ENCODE results near the gene ZC3H7B. TPM values are rescaled to one million over a fixed set of nuclear protein-coding genes. Genes with fewer than 3 reads are reported as not detected.

The ZC3H7B gene
- total and polyA plus RNA-seq, 2 donors (not counting 3 experiments of a cell fraction or from before 2014, with no cell fraction given) = 66.8 to 95.9 TPM

- POLR2A ChIA-PET = interaction anchor here (0.6 kb wide), 1 partner anchor 395 kb away, joined by 3 read pairs; no protein-coding TSS in a partner anchor
- no peak overlapping the region for H3K4me3 ChIP-seq (replicated peaks in 1 of 3; ENCODE audit: insufficient read depth in 1 of 3, low read depth in 1 of 3, low read length in 3 of 3)
- DNase-seq (ENCODE audit: low read depth, low spot score) = no peak
- H3K36me3 ChIP-seq (ENCODE audit: control insufficient read depth in 2 of 2, extremely low read depth in 1 of 2, insufficient read depth in 2 of 2, low read length in 2 of 2) = peaks cover 27 to 51% of the 10 kb centered on the region in 2 experiments
- CTCF ChIA-PET = interaction anchor here (2.1 kb wide), 1 partner anchor 30 kb away, joined by 10 read pairs; the partner anchor contains the start of gene ZC3H7B
- no peaks in the 10 kb centered on the region for H3K27me3 ChIP-seq (ENCODE audit: control insufficient read depth in 2 of 2, insufficient read depth in 2 of 2, low read length in 2 of 2)
- no peak for TF ChIP-seq CTCF (IDR thresholded peaks at IDR 0.05; ENCODE audit: extremely low read depth in 1 of 2, insufficient read depth in 1 of 2, low read depth in 1 of 2, low read length in 2 of 2)
- no peak for TF ChIP-seq GATA2 (IDR thresholded peaks at IDR 0.05; ENCODE audit: insufficient read depth, insufficient read length, low read depth, low read length)
- no peak for TF ChIP-seq FOS (IDR thresholded peaks at IDR 0.05; ENCODE audit: borderline replicate concordance, insufficient read depth, low read length)
- TF ChIP-seq POLR2A (IDR thresholded peaks at IDR 0.05; ENCODE audit: low read depth, low read length) = no peak
- no peak for TF ChIP-seq POLR2AphosphoS5 (IDR thresholded peaks at IDR 0.05; ENCODE audit: insufficient read depth, low read depth, low read length)
- TF ChIP-seq EZH2 (IDR thresholded peaks at IDR 0.05; ENCODE audit: borderline replicate concordance, low read depth, low read length, severe bottlenecking) = no peak
- no peak for TF ChIP-seq MAX (IDR thresholded peaks at IDR 0.05; ENCODE audit: insufficient read depth, insufficient read length)
- no peak for TF ChIP-seq MYC (IDR thresholded peaks at IDR 0.05; ENCODE audit: low read depth, low read length)
- TF ChIP-seq JUN (IDR thresholded peaks at IDR 0.05; ENCODE audit: borderline replicate concordance, insufficient read depth, insufficient read length, low read depth) = no peak
- no peak overlapping the region for H3K9ac ChIP-seq (replicated peaks; ENCODE audit: extremely low read depth, insufficient read depth, low read length)
- no peaks in the 10 kb centered on the region for H4K20me1 ChIP-seq (replicated peaks; ENCODE audit: control insufficient read depth, extremely low read depth, insufficient read depth, low read length)
- no peaks in the 10 kb centered on the region for H3K4me1 ChIP-seq (ENCODE audit: control insufficient read depth, extremely low read depth, insufficient read depth, low read length)
- intact Hi-C loops (cut with micrococcal nuclease) = no loop called here
- no peak overlapping the region for H3K27ac ChIP-seq (ENCODE audit: insufficient read depth, low read depth, low read length)
- no peaks in the 10 kb centered on the region for H3K9me3 ChIP-seq (replicated peaks; ENCODE audit: control insufficient read depth, insufficient read depth, low read length)
- no TSS peak for BruUV-seq (replicated peaks)
- H3K79me2 ChIP-seq (ENCODE audit: control insufficient read depth, insufficient read depth, low read length) = peaks cover 45% of the 10 kb centered on the region
- no peak overlapping the region for H2AFZ ChIP-seq (ENCODE audit: low read depth, low read length)
- FAIRE-seq = no peak
- H3K4me2 ChIP-seq (ENCODE audit: insufficient read depth, low read length) = no peak overlapping the region
- H3K9me1 ChIP-seq (replicated peaks; ENCODE audit: control insufficient read depth, extremely low read depth, insufficient read depth, low read length) = no peaks in the 10 kb centered on the region
- dilution Hi-C loops (cut with MboI; ENCODE audit: extremely low pct_ligation_motif_present, low sequenced_read_pairs) = no loop called here
Measured at GRCh38 chr22:41271787-41272186, 29.5 kb upstream of the ZC3H7B start.

Measured in endothelial cell of umbilical vein (primary cell).